HCEC 1CT (cell line): ENCODE data around the gene PPP4R2.

Source experiments
- DNase-seq: peaks from one replicate; pipeline ENCODE4 v3.0.0-alpha.2; 2017

The PPP4R2 gene

DNA sequence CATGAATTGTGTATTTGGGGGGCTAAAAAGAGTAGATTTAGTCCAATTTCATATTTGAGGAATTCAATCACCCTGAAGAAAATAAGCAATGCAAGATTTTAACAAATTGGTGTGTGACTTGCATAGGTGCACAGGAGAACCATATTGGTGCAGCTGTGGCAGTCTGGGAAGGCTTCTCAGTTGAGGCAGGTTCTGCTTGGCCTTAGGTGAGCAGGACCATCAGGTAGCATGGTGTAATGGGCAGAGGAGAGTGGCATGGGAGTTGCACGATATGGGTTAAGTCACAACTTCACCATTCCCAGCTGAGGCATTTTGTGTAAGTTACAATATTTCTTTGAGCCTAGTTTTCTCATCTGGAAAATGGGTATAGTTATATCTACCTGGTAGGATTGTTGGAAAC, 75.3 kb downstream of the PPP4R2 start:
- no peak for DNase-seq

DNA sequence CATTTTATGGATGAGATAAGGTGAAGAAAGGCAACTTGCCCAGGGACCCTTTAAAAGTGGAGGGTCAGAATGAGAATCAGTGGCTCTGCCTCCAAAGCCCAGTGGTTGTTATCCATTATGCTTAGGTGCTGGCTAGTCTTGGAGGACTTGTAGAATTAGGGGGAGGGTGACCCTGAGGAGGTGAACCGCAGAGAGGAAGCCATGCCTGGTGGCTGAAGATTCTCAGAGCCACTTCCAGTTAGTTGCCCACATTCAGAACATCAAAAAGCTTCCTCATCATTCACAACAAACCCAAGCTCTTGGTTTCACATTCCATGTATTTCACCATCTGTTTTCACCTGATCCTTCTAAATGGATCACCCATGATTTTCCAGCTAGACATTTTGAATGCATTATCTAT, 76.0 kb downstream of the PPP4R2 start:
- DNase-seq = no peak

DNA sequence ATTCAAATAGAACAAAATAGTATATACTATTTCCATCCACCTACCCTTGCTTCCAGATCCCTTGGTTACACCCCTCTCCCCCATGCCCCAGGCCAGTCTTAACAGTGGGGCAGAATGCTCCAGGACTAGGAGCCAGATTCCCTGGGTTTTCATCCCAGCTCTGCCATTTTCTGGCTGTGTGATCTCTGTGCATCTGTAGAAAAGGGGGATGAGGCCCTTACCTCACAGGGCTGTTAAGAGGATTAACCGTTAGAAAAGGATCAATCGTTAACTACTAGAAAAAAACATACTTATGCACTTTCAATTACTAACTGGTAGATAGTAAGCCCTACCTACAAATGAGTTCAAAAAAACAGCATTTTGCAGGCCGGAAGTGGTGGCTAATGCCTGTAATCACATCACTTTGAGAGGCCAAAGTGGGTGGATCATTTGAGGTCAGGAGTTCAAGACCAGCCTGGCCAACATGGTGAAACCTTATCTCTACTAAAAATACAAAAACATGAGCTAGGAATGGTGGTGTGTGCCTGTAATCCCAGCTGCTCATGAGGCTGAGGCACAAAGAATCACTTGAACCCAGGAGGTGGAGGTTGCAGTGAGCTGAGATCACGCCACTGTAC, 76.6 kb downstream of the PPP4R2 start:
- no peak for DNase-seq

DNA sequence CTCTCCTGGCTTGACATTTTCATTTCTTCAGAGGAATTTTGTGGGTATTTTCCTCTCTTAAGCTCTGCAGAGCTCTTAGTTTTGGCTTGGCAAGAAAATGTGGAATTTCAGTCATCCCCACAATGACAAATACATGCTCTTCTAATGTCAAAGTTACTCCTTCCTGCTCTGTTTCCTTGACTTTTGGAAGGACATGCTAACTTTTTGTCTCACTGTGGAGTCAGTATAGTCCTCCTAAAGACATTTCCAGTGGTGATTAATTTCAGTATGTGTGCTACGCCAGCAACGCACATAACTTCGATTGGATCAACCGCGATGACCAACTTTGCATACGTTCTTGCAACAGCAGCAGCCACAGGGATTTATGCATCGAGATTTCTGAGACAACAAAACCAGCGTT, 78.2 kb downstream of the PPP4R2 start:
- no peak for DNase-seq

DNA sequence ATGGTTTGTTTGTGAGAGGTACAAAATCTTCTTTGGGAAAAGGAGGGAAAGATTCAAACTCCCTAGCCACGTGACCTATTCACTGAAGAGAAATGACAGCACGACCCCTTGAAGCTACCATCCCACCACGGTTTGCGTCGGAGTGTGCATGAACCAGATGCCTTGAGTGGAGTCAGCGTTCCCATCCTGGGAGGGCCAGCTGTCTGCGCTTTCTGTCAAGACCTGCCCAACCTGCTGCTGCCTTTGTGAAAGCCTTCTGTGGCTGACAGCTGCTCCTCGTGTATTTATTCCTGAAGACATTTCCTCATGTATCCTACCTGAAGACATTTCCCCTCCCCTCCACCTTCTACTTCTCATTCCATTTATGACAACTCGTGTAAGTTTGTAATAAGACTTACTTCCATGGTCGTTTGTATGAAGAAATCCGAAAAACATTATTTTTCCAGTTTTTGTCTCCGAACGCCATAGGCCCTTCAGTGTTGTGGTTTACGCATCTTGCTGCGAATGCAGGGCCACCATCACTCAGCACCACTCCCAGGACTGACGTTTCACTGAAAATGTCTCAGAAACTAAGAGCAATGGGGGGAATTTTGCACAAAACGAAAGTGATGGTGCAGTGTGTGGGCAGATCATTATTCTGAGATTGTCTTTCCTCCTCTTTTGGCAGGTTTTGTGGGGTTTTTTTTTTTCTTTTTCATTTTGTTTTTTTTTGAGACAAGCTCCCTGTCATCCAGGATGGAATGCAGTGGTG, 83.8 kb downstream of the PPP4R2 start:
- no peak for DNase-seq

DNA sequence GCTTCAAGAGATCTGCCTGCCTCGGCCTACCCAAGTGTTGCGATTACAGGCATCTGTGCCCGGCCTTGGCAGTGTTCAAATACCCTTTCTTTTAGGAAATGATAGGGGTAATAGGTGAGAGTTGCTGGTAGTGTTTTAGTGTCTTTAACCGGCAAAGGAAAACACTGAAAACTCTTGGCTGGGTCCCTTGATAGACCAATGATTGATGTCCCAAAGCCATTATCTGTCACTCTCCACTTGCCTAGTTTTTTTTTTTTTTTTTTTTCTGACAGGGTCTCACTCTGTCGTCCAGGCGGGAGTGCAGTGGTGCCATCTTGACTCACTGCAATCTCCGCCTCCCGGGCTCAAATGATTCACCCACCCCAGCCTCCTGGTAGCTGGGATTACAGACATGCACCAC, 84.5 kb downstream of the PPP4R2 start:
- DNase-seq = no peak

DNA sequence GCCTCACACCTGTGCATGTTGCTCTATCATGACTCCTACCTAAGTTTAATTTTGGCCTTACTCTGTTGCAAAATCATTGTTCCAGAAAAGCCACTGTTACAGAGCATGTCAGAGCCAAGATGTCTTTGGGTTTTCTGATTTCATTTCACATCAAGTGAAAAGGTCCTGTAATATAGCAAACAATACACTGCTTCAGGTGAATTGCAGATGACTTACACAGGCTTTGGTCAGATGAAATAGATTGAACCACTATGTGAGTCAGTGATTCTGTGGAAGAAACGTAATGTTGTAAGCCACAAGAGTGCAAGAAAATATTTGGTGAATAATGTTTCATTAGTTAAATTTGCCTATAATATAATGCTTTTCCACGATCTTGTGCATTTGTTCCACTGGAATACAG, 87.6 kb downstream of the PPP4R2 start:
- no peak for DNase-seq

DNA sequence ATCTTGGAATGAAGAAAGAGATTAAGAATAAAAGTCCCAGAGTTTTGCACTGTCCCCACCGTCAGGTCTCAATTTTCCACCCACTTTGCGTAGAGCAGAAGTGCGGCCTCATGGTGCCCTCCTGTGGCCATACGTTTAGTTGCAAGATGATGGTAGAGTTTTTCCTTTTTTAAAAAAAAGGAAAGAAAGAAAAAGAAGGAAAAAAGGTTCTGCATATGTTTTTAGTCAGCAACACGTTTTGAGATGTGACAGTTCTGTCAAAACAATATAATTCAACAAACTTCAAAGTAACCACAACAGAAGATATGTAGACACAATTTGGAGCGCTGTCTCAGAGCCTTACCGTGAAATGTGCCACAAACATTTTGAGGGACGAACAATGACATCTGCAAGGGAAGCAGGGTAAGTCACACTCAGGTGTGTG, 89.5 kb downstream of the PPP4R2 start:
- peak; percentile 6 for DNase-seq

DNA sequence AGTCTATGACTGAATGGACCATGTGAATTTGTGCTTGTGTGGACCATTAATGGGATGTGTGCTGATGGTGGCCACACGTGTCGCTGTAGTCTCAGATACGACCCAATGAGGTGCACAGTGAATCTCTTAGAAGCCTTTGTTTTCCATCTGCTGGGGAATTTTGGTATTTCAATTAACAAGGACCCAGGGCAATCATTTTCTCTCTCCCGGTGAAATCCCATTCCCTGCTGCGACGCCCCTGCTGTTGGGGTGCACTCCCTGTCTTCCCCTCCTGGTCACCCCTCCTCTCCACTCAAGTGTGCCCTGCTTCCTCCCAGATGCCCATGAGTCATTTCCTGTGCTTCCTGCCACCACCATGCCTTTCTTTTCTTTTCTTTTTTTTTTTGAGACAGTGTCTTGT, 97.5 kb downstream of the PPP4R2 start:
- DNase-seq = peak; percentile 27

DNA sequence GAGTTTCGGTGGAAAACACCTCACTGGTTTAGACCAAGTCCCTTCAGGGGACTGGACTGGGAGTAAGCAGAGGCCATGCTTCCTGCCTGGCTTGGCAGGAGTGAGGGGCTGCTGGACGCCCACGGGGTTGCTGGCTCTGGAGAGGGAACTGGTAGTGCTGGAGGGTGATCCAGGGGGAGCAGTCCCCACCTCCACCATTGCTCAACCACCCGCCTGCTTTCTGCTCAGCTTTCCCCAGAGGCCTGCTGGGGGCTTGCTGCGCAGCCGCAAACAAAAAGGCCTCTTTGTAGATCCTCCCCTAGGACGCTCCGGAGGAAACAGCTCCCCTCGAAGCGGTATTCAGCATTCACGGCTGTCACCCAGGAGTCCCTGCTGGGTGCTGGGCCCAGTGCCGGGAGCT, 98.3 kb downstream of the PPP4R2 start:
- no peak for DNase-seq

DNA sequence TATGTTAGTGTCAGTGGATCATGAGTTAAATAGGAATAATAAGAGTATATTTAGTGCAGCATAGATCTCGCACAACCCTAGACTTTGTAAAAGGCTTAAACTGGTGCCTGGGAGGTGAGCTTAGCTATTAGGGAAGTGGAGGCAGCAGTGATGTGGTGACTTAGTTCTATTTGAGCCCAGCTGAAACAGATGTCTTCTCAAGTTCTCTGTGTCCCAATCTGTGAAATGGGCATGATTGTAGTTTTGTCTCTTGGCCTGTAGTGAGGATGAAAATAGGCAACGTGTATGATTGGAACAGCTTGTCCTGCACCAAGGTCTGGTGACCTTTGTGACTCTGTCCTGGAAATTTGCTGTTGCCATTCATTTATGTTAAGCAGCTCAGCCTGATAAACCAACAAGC, 99.6 kb downstream of the PPP4R2 start:
- DNase-seq = no peak

DNA sequence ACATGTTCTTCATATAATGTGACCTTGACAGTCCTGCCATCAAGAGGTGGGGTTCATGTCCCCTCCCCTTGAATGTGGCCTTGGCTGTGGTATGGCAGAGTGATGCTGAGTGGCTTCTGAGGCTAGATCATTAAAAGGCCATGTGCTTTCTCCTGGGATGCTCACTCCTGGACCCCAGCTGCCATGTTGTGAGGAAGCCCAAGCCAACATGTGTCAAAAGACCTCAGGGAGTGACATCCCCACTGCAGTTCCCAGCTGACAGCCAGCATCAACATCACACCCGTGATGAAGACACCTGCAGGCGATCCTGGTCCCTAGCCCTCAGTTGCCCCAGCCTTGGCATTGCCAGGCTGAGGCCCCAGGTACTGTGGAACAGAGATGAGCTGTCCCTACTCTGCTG, 101.4 kb downstream of the PPP4R2 start:
- no peak for DNase-seq

DNA sequence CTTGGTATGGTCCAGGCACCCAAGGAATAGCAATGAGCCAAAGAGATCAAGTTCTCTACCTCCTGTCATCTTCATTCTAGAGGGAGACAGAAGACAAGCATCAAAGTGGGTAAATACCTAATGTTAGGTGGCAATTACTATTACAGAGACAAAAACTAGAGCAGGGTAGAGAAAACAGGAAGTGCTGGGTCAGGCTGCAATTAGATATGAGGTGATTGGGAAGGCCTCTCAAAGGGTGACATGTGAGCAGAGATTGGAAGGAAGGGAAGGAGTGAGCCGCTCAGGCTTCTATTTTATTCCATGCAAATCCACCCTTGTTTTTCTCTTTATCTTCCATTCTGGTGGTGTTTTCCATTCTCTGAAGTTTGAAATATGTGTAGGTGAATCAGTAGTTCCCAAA, 102.3 kb downstream of the PPP4R2 start:
- no peak for DNase-seq

DNA sequence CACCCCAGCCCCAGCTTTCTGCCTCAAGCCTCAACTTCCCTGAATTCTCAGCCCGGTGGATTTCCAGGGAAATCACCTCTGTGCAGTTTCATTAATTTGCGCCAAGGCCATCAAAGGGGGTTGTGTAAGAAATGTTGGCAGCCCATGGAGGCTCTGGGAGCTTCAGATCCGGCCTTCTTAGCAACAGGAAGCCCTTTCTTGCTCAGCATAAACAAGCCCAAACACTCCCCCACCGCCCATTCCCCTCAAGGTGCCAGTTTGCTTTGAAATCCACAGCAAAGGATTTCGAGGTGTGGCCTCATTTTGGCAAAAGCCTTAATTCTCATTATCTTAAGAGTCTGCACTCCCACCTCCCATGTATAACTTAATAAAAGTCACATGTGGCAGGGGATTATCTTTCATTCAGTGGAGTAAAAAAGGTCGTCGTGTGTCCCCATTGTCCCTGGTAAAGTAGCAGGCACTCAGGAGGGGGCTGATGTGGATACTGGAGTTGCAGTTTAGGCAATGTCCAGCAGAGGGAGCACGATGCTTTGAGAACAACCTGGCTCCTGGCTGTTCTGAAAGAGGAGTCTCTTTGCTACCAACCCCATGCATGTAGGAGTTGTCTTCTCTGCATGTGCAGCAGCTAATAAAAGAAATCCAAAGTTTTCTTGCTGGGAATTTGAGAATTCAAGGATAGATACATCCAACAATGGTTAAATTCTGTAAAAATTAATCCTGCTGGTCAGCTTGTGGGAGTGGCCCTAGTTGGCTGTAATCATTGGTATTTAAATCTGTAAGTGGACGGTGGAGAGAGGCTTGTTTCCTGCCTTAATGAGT, 104.3 kb downstream of the PPP4R2 start:
- DNase-seq = peak; percentile 57

DNA sequence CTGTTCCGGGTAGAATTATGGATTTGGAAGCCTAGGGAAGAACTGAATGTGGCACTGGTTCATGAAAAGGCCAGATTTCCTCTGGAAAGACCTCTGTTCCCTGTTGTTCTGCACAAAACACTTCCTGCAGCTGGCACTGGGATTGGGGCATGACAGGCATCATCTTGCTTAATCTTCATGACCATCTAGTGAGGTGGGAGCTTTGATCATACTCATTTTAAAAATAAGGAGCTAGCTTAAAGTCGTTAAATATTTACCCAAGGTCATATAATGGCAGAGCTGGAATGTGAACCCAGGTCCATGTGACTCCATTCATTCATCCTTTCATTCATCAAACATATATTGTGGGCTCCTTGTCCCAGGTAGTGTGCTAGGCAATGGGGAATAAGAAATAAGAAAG, 105.3 kb downstream of the PPP4R2 start:
- no peak for DNase-seq

DNA sequence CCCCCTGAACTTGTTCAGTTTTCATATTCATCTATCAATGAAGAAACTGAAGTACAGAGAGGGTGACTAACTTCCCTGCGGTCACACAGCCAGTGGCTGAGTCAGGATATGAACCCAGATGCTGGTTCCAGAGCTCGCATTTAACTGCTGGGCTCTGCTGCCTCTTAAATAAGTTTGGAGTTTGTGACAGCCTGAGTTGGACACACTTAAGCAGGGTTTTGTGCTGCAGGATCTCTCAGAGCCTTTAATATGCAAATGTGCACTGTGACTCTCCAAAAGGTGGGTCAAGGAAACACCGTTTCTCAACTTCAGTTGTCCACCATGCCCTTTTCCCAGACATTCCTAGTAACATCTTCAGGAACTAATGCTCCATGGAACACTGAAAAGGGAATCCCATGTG, 110.6 kb downstream of the PPP4R2 start:
- no peak for DNase-seq

DNA sequence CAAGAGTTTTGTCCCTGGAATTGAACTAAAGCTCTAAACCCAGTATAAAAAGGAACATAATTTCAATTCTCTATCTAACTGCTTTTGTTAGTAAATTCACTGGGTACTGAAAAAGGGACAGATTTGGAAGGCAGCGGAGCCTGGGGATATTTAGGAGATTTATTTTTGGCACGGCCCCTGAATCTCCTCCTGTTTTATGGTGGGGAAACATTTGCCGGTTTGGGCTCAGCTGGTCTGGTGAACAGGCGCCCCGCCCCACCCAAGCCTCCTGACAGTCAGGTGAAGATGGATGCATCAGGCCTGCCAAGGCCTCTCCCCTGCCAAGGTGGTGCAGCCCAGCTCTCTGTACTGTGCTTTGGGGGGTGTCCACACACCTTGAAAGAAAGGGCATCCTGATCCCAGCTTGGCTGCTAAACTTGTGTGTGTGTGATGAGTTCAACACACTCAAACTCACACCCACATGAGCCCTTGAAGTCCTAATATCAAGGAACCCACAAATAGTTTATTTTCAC, 111.1 kb downstream of the PPP4R2 start:
- no peak for DNase-seq

DNA sequence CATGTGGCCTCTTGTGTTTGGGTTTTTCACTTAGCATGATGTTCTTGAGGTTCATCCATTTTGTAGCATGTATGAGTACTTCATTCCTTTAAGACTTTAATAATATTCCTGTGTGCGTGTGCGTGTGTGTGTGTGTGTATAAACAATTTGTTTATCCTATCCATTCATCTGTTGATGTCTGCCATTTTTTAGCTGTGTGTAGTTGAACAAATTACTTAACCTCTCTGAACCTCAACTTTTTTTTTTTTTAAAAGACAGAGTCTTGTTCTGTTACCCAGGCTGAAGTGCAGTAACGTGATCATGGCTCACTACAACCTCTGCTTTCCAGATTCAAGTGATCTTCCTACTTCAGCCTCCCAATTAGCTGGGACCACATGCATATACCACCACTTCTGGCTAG, 112.1 kb downstream of the PPP4R2 start:
- DNase-seq = no peak

DNA sequence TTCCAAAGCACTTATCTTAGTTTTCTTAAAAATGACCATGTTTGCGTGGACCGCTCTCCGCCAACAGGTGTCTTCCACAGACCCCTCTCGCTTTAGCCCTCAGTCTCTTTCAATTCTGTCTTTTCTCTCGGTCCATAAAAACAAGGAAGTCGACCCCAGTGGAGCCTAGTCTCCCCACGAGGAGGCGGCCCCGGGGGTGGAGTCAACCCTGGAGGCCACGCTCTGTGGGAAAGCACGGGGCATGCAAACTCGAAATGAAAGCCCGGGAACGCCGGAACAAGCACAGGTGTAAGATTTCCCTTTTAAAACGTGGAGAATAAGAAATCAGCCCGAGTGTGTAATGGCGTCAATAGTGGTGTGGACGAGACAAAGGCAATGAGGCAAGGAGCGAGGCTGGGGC, 113.9 kb downstream of the PPP4R2 start:
- no peak for DNase-seq

DNA sequence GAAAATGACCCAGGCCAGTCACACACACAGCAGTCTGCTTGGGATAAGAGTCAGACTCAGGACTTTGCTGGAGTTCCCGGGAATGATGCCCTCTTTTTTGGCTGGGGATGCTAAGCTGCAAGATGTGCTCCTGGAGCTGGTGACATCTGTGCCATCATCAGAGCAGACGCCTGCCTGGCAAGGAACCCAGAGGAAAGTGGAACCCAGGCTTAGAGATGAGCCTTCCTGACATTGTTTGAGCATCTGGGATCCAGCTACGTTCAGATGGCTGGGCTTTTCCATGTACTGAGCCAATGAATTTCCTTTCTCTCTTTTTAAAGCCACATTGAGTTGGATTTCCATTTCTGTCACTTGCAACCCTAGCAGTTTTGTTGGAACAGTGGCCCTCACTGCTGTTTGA, 118.1 kb downstream of the PPP4R2 start:
- no peak for DNase-seq

DNA sequence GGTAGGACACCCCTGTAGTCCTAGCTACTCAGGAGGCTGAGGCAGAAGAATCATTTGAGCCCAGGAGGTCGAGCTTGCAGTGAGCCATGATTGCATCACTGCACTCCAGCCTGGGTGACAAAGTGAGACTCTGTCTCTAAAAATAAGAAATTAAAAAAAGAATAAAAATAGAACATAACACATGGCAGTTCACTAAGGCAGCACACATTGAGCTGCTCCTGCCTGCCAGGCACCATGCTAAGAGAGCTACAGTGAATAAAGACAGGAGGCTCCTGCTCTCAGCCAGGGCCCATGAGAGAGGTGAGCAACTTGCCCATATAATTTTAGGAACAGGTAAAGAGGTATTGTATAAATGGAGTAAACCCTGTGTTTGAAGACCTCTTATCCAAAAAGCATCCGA, 119.2 kb downstream of the PPP4R2 start:
- DNase-seq = no peak
